ENCODE results near the gene SFRP4. TPM values are rescaled to one million over a fixed set of nuclear protein-coding genes. Genes with fewer than 3 reads are reported as not detected.

Gene SFRP4
- total and polyA plus RNA-seq, 2 donors from 2014 or later: 1.5 to 6.8 TPM

GRCh38 chr7:37945336-37945735 is 28.7 kb upstream of the SFRP4 start:
- no peak for TF ChIP-seq CTCF (IDR thresholded peaks at IDR 0.05; ENCODE audit: borderline replicate concordance, extremely low read depth, insufficient read depth)
- no peaks in the 10 kb centered on the region for H3K36me3 ChIP-seq (ENCODE audit: control insufficient read depth in 2 of 3, insufficient read depth in 3 of 3, low read length in 3 of 3)
- no peaks in the 10 kb centered on the region for H3K9me3 ChIP-seq (ENCODE audit: control insufficient read depth in 2 of 3, insufficient read depth in 1 of 3, low read length in 3 of 3)
- peaks cover 0 to 4% (median 3%) of the 10 kb centered on the region in 3 donors for H3K4me1 ChIP-seq (ENCODE audit: control insufficient read depth in 2 of 3, insufficient read depth in 2 of 3, low read depth in 1 of 3, low read length in 3 of 3)
- no peak for DNase-seq
- no peak overlapping the region for H3K9ac ChIP-seq (ENCODE audit: low read length in 3 of 3)
- intact Hi-C loops (cut with DNase I): no loop called here
- H3K27me3 ChIP-seq (ENCODE audit: control insufficient read depth, insufficient read depth, low read length): no peaks in the 10 kb centered on the region
- FAIRE-seq: no peak
- no peak overlapping the region for H3K27ac ChIP-seq (ENCODE audit: low read depth in 2 of 2, low read length in 2 of 2)
- H3K4me3 ChIP-seq (ENCODE audit: low read length in 3 of 3): no peak overlapping the region

DNA sequence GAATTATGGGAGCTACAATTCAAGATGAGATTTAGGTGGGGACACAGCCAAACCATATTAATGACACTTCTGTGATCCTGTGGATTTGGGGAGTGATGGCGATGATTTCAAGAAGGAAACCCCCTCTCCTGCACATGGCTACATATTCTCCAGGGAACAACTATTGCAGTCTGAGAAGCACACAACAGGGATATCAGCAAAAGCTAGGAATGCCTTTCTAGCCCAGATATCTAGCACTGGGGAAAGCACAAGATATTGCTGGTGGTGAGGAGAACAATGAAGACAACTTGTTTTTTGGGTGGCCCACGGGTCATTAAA is 28.1 kb upstream of the SFRP4 start:
- Histone ChIP-seq H3K36me3 (ENCODE audit: control insufficient read depth in 2 of 3, insufficient read depth in 3 of 3, low read length in 3 of 3) (no peaks in the 10 kb centered on the region), H3K4me3 (ENCODE audit: low read length in 3 of 3) (no peak overlapping the region), H3K9me3 (ENCODE audit: control insufficient read depth in 2 of 3, insufficient read depth in 1 of 3, low read length in 3 of 3) (no peaks in the 10 kb centered on the region), H3K27me3 (ENCODE audit: control insufficient read depth, insufficient read depth, low read length) (no peaks in the 10 kb centered on the region), H3K27ac (ENCODE audit: low read depth in 2 of 2, low read length in 2 of 2) (no peak overlapping the region), H3K4me1 (ENCODE audit: control insufficient read depth in 2 of 3, insufficient read depth in 2 of 3, low read depth in 1 of 3, low read length in 3 of 3) (peaks cover 0 to 4% (median 3%) of the 10 kb centered on the region in 3 donors), H3K9ac (ENCODE audit: low read length in 3 of 3) (no peak overlapping the region)
- FAIRE-seq (no peak), DNase-seq (peak in 1 of 5 donors; percentile 3)
- no peak for TF ChIP-seq CTCF (IDR thresholded peaks at IDR 0.05; ENCODE audit: borderline replicate concordance, extremely low read depth, insufficient read depth)
- intact Hi-C loops (cut with DNase I): no loop called here

GRCh38 chr7:37943905-37944736 is 27.5 kb upstream of the SFRP4 start:
- Histone ChIP-seq H3K9me3 (ENCODE audit: control insufficient read depth in 2 of 3, insufficient read depth in 1 of 3, low read length in 3 of 3) (no peaks in the 10 kb centered on the region), H3K27ac (ENCODE audit: low read depth in 2 of 2, low read length in 2 of 2) (no peak overlapping the region), H3K27me3 (ENCODE audit: control insufficient read depth, insufficient read depth, low read length) (no peaks in the 10 kb centered on the region), H3K4me3 (ENCODE audit: low read length in 3 of 3) (no peak overlapping the region), H3K4me1 (ENCODE audit: control insufficient read depth in 2 of 3, insufficient read depth in 2 of 3, low read depth in 1 of 3, low read length in 3 of 3) (peaks cover 0 to 4% (median 3%) of the 10 kb centered on the region in 3 donors), H3K36me3 (ENCODE audit: control insufficient read depth in 2 of 3, insufficient read depth in 3 of 3, low read length in 3 of 3) (no peaks in the 10 kb centered on the region), H3K9ac (ENCODE audit: low read length in 3 of 3) (no peak overlapping the region)
- intact Hi-C loops (cut with DNase I): no loop called here
- TF ChIP-seq CTCF (IDR thresholded peaks at IDR 0.05; ENCODE audit: borderline replicate concordance, extremely low read depth, insufficient read depth): no peak
- DNase-seq (peak in 1 of 5 donors; percentile 7), FAIRE-seq (no peak)

Measured in kidney (tissue), 14 donors.